ENCODE results near the gene MINDY2.

The MINDY2 gene

GRCh38 chr15:58865425-58865880, 94.4 kb downstream of the MINDY2 start:
- peaks cover 0 to 10% (median 5%) of the 10 kb centered on the region in 4 experiments for H3K4me1 ChIP-seq (ENCODE audit: control extremely low read depth in 1 of 4, control insufficient read depth in 4 of 4, insufficient read depth in 4 of 4, low read length in 3 of 4)
- no peaks in the 10 kb centered on the region for H3K36me3 ChIP-seq (ENCODE audit: control insufficient read depth in 4 of 4, insufficient read depth in 4 of 4, low read length in 3 of 4)
- no peaks in the 10 kb centered on the region for H3K9me3 ChIP-seq (ENCODE audit: control extremely low read depth in 1 of 5, control insufficient read depth in 4 of 5, insufficient read depth in 2 of 5, low read depth in 1 of 5, low read length in 4 of 5)
- H3K27ac ChIP-seq (ENCODE audit: insufficient read depth in 1 of 2, low read depth in 1 of 2, low read length in 2 of 2, poor library complexity in 1 of 2, severe bottlenecking in 2 of 2), result no peak overlapping the region
- H3K4me3 ChIP-seq (ENCODE audit: control insufficient read depth in 1 of 7, extremely low read depth in 1 of 7, insufficient read depth in 4 of 7, low read depth in 2 of 7, low read length in 6 of 7), result peak overlapping the region in 2 of 7 experiments; percentile 50 to 53
- peaks cover 0 to 16% (median 2%) of the 10 kb centered on the region in 5 experiments for H3K27me3 ChIP-seq (replicated peaks in 2 of 5; ENCODE audit: control insufficient read depth in 4 of 5, insufficient read depth in 5 of 5, low read length in 4 of 5)
- POLR2A ChIA-PET, result no interaction called here
- CTCF ChIA-PET, result no interaction called here
- no peak for DNase-seq
- WGBS (ENCODE audit: insufficient coverage), result 93% methylated on average over 15 of the region's 15 CpGs

DNA sequence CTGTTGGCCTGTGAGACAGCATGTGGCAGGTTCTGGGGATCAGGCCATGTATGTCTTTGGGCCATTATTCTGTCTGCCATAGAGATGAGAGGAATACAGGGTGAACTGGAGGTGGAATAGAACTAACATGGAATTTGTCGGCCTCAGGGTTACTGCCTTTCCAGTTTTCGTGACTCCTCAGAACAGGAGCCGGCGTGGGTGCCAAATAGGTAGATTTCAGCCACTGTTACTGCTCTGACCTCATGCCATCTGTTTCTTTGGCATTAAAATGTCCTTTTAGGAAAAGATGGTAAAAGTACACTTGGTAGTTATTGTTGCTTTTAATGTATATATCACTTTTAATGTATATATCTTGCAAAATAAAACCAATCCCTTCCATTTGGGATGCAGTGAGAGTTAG, 96.8 kb downstream of the MINDY2 start:
- CTCF ChIA-PET, result no interaction called here
- POLR2A ChIA-PET, result no interaction called here
- no peak for DNase-seq
- peaks cover 0 to 16% (median 2%) of the 10 kb centered on the region in 5 experiments for H3K27me3 ChIP-seq (replicated peaks in 2 of 5; ENCODE audit: control insufficient read depth in 4 of 5, insufficient read depth in 5 of 5, low read length in 4 of 5)
- no peaks in the 10 kb centered on the region for H3K36me3 ChIP-seq (ENCODE audit: control insufficient read depth in 4 of 4, insufficient read depth in 4 of 4, low read length in 3 of 4)
- peaks cover 0 to 10% (median 5%) of the 10 kb centered on the region in 4 experiments for H3K4me1 ChIP-seq (ENCODE audit: control extremely low read depth in 1 of 4, control insufficient read depth in 4 of 4, insufficient read depth in 4 of 4, low read length in 3 of 4)
- WGBS (ENCODE audit: insufficient coverage), result 100% methylated on average over 2 of the region's 4 CpGs
- H3K9me3 ChIP-seq (ENCODE audit: control extremely low read depth in 1 of 5, control insufficient read depth in 4 of 5, insufficient read depth in 2 of 5, low read depth in 1 of 5, low read length in 4 of 5), result no peaks in the 10 kb centered on the region
- no peak overlapping the region for H3K4me3 ChIP-seq (ENCODE audit: control insufficient read depth in 1 of 7, extremely low read depth in 1 of 7, insufficient read depth in 4 of 7, low read depth in 2 of 7, low read length in 6 of 7)
- no peak overlapping the region for H3K27ac ChIP-seq (ENCODE audit: insufficient read depth in 1 of 2, low read depth in 1 of 2, low read length in 2 of 2, poor library complexity in 1 of 2, severe bottlenecking in 2 of 2)

- no peak for DNase-seq
- peaks cover 0 to under 1% (median 0%) of the 10 kb centered on the region in 4 experiments for H3K4me1 ChIP-seq (ENCODE audit: control extremely low read depth in 1 of 4, control insufficient read depth in 4 of 4, insufficient read depth in 4 of 4, low read length in 3 of 4)
- no peak overlapping the region for H3K4me3 ChIP-seq (ENCODE audit: control insufficient read depth in 1 of 7, extremely low read depth in 1 of 7, insufficient read depth in 4 of 7, low read depth in 2 of 7, low read length in 6 of 7)
- ChIA-PET POLR2A (no interaction called here), CTCF (no interaction called here)
- no peaks in the 10 kb centered on the region for H3K36me3 ChIP-seq (ENCODE audit: control insufficient read depth in 4 of 4, insufficient read depth in 4 of 4, low read length in 3 of 4)
- WGBS (ENCODE audit: insufficient coverage), result no CpG with 5 or more reads among the region's 4 CpGs
- H3K27ac ChIP-seq (ENCODE audit: insufficient read depth in 1 of 2, low read depth in 1 of 2, low read length in 2 of 2, poor library complexity in 1 of 2, severe bottlenecking in 2 of 2), result no peak overlapping the region
- peaks cover 0 to under 1% (median 0%) of the 10 kb centered on the region in 5 experiments for H3K27me3 ChIP-seq (replicated peaks in 2 of 5; ENCODE audit: control insufficient read depth in 4 of 5, insufficient read depth in 5 of 5, low read length in 4 of 5)
- no peaks in the 10 kb centered on the region for H3K9me3 ChIP-seq (ENCODE audit: control extremely low read depth in 1 of 5, control insufficient read depth in 4 of 5, insufficient read depth in 2 of 5, low read depth in 1 of 5, low read length in 4 of 5)
Observed at GRCh38 chr15:58870451-58870850, 99.3 kb downstream of the MINDY2 start.

DNA sequence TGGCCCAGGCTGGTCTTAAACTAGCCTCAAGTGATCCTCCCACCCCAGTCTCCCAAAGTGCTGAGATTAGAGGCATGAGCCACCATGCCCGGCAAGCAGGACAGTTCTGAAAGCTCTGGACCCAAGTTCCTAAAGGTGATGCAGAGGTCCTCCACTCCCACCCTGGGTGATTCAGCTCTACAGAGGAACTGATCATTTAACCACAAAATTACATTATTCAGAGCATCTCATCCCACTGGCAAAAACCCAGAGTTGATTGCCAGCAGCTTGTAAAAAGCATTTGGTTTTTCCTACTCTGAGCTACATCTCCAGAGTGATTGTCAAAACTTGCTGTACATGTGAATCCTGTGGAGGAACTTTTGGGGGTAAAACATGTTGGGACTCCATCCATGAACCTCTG, 102.2 kb downstream of the MINDY2 start:
- H3K27ac ChIP-seq (ENCODE audit: insufficient read depth in 1 of 2, low read depth in 1 of 2, low read length in 2 of 2, poor library complexity in 1 of 2, severe bottlenecking in 2 of 2), result no peak overlapping the region
- POLR2A ChIA-PET, result interaction anchor here (1.1 kb wide), 1 partner anchor 9 kb away, joined by 6 read pairs; no protein-coding TSS in a partner anchor
- no peaks in the 10 kb centered on the region for H3K27me3 ChIP-seq (replicated peaks in 2 of 5; ENCODE audit: control insufficient read depth in 4 of 5, insufficient read depth in 5 of 5, low read length in 4 of 5)
- peaks cover 0 to 4% (median 0%) of the 10 kb centered on the region in 4 experiments for H3K4me1 ChIP-seq (ENCODE audit: control extremely low read depth in 1 of 4, control insufficient read depth in 4 of 4, insufficient read depth in 4 of 4, low read length in 3 of 4)
- peaks cover 2 to 11% (median 7%) of the 10 kb centered on the region in 4 experiments for H3K36me3 ChIP-seq (ENCODE audit: control insufficient read depth in 4 of 4, insufficient read depth in 4 of 4, low read length in 3 of 4)
- H3K4me3 ChIP-seq (ENCODE audit: control insufficient read depth in 1 of 7, extremely low read depth in 1 of 7, insufficient read depth in 4 of 7, low read depth in 2 of 7, low read length in 6 of 7), result no peak overlapping the region
- DNase-seq, result no peak
- CTCF ChIA-PET, result no interaction called here
- H3K9me3 ChIP-seq (ENCODE audit: control extremely low read depth in 1 of 5, control insufficient read depth in 4 of 5, insufficient read depth in 2 of 5, low read depth in 1 of 5, low read length in 4 of 5), result no peaks in the 10 kb centered on the region
- WGBS (ENCODE audit: insufficient coverage), result no CpG with 5 or more reads among the region's 1 CpG

- Histone ChIP-seq H3K27ac (ENCODE audit: insufficient read depth in 1 of 2, low read depth in 1 of 2, low read length in 2 of 2, poor library complexity in 1 of 2, severe bottlenecking in 2 of 2) (no peak overlapping the region), H3K27me3 (replicated peaks in 2 of 5; ENCODE audit: control insufficient read depth in 4 of 5, insufficient read depth in 5 of 5, low read length in 4 of 5) (no peaks in the 10 kb centered on the region), H3K36me3 (ENCODE audit: control insufficient read depth in 4 of 4, insufficient read depth in 4 of 4, low read length in 3 of 4) (peaks cover 10 to 30% (median 25%) of the 10 kb centered on the region in 4 experiments), H3K4me1 (ENCODE audit: control extremely low read depth in 1 of 4, control insufficient read depth in 4 of 4, insufficient read depth in 4 of 4, low read length in 3 of 4) (peaks cover 0 to 4% (median 0%) of the 10 kb centered on the region in 4 experiments), H3K4me3 (ENCODE audit: control insufficient read depth in 1 of 7, extremely low read depth in 1 of 7, insufficient read depth in 4 of 7, low read depth in 2 of 7, low read length in 6 of 7) (no peak overlapping the region), H3K9me3 (ENCODE audit: control extremely low read depth in 1 of 5, control insufficient read depth in 4 of 5, insufficient read depth in 2 of 5, low read depth in 1 of 5, low read length in 4 of 5) (no peaks in the 10 kb centered on the region)
- ChIA-PET CTCF (no interaction called here), POLR2A (no interaction called here)
- DNase-seq, result no peak
Observed at GRCh38 chr15:58875343-58875742, 104.2 kb downstream of the MINDY2 start.

- WGBS (ENCODE audit: insufficient coverage), result 100% methylated on average over 6 of the region's 7 CpGs
- Histone ChIP-seq H3K4me1 (ENCODE audit: control extremely low read depth in 1 of 4, control insufficient read depth in 4 of 4, insufficient read depth in 4 of 4, low read length in 3 of 4) (peaks cover 0 to 4% (median 0%) of the 10 kb centered on the region in 4 experiments), H3K4me3 (ENCODE audit: control insufficient read depth in 1 of 7, extremely low read depth in 1 of 7, insufficient read depth in 4 of 7, low read depth in 2 of 7, low read length in 6 of 7) (no peak overlapping the region), H3K27ac (ENCODE audit: insufficient read depth in 1 of 2, low read depth in 1 of 2, low read length in 2 of 2, poor library complexity in 1 of 2, severe bottlenecking in 2 of 2) (no peak overlapping the region), H3K9me3 (ENCODE audit: control extremely low read depth in 1 of 5, control insufficient read depth in 4 of 5, insufficient read depth in 2 of 5, low read depth in 1 of 5, low read length in 4 of 5) (no peaks in the 10 kb centered on the region), H3K36me3 (ENCODE audit: control insufficient read depth in 4 of 4, insufficient read depth in 4 of 4, low read length in 3 of 4) (peaks cover 10 to 42% (median 31%) of the 10 kb centered on the region in 4 experiments), H3K27me3 (replicated peaks in 2 of 5; ENCODE audit: control insufficient read depth in 4 of 5, insufficient read depth in 5 of 5, low read length in 4 of 5) (no peaks in the 10 kb centered on the region)
- ChIA-PET POLR2A (no interaction called here), CTCF (interaction anchor here (1.0 kb wide), 1 partner anchor 14 kb away, joined by 3 read pairs; no protein-coding TSS in a partner anchor)
- no peak for DNase-seq
Observed at GRCh38 chr15:58876306-58877106, 105.4 kb downstream of the MINDY2 start.

Measured in common myeloid progenitor, CD34-positive (primary cell).